GM23338 (cell line): ENCODE results near the gene MCM7. TPM values are rescaled to one million over a fixed set of nuclear protein-coding genes. Genes with fewer than 3 reads are reported as not detected.
A peak's percentile ranks its signal among the peaks of the same experiment; 100 is the strongest.

ENCODE experiments used
- ATAC-seq: fragments of 200-7000 bp; cut with Tn5 transposase; 3 replicates; pipeline ENCODE4 v1.9.1; 2020
- DNase-seq: peaks from one replicate; pipeline ENCODE4 v3.0.0-alpha.2; 2015; ENCODE audit warnings: low spot score
- H2AFZ ChIP-seq: fragments of 200-600 bp; sonication (generic); 2 replicates; pipeline ENCODE4 v1.8.0; 2016; ENCODE audit warnings: antibody characterized with exemption, mild to moderate bottlenecking, moderate library complexity
- H3F3A ChIP-seq: fragments of 200-600 bp; sonication (generic); replicated peaks from 2 replicates; pipeline ENCODE4 v1.8.0; 2017; ENCODE audit warnings: antibody characterized with exemption, mixed run types, low read depth
- H3K27ac ChIP-seq: fragments of 200-600 bp; sonication (generic); 2 replicates; pipeline ENCODE4 v1.6.1; 2016; ENCODE audit warnings: low read depth
- H3K27me3 ChIP-seq: fragments of 200-600 bp; sonication (generic); 2 replicates; pipeline ENCODE4 v1.8.0; 2016; ENCODE audit warnings: mild to moderate bottlenecking, mixed run types, moderate library complexity; ENCODE audit not compliant: insufficient read depth
- H3K36me3 ChIP-seq: fragments of 200-600 bp; sonication (generic); 2 replicates; pipeline ENCODE4 v1.8.0; 2016; ENCODE audit warnings: mild to moderate bottlenecking; ENCODE audit not compliant: insufficient read depth
- H3K4me1 ChIP-seq: fragments of 200-600 bp; sonication (generic); 2 replicates; pipeline ENCODE4 v1.8.0; 2016; ENCODE audit warnings: mild to moderate bottlenecking, moderate library complexity; ENCODE audit not compliant: insufficient read depth
- H3K4me2 ChIP-seq: fragments of 200-600 bp; sonication (generic); 2 replicates; pipeline ENCODE4 v1.7.1; 2017; ENCODE audit warnings: mixed run types
- H3K4me3 ChIP-seq: fragments of 200-600 bp; sonication (generic); 2 replicates; pipeline ENCODE4 v1.6.1; 2016; ENCODE audit warnings: mixed run types
- H3K79me2 ChIP-seq: fragments of 200-600 bp; sonication (generic); replicated peaks from 2 replicates; pipeline ENCODE4 v1.8.0; 2017; ENCODE audit warnings: mild to moderate bottlenecking; ENCODE audit not compliant: insufficient read depth
- H3K9me2 ChIP-seq: fragments of 200-600 bp; sonication (generic); 2 replicates; pipeline ENCODE4 v1.8.0; 2017; ENCODE audit not compliant: insufficient read depth
- H4K20me1 ChIP-seq: fragments of 200-600 bp; sonication (generic); replicated peaks from 2 replicates; pipeline ENCODE4 v1.8.0; 2017; ENCODE audit warnings: mild to moderate bottlenecking; ENCODE audit not compliant: insufficient read depth
- H3K27ac Mint-ChIP-seq: 2 replicates; pipeline ENCODE4 v1.8.0; 2020; ENCODE audit warnings: inconsistent platforms, mild to moderate bottlenecking, moderate library complexity, mixed read lengths
- H3K27me3 Mint-ChIP-seq: 3 replicates; pipeline ENCODE4 v1.8.0; 2022; ENCODE audit warnings: low read depth, mild to moderate bottlenecking, moderate library complexity, mixed read lengths, inconsistent platforms; ENCODE audit not compliant: insufficient read depth, poor library complexity
- H3K36me3 Mint-ChIP-seq: 3 replicates; pipeline ENCODE4 v1.8.0; 2021; ENCODE audit warnings: low read depth, mild to moderate bottlenecking, inconsistent platforms, moderate library complexity, mixed read lengths
- H3K4me1 Mint-ChIP-seq: 3 replicates; pipeline ENCODE4 v1.8.0; 2020; ENCODE audit warnings: mild to moderate bottlenecking, inconsistent platforms, mixed read lengths
- H3K4me3 Mint-ChIP-seq: 3 replicates; pipeline ENCODE4 v1.8.0; 2021; ENCODE audit warnings: moderate library complexity, mild to moderate bottlenecking, inconsistent platforms, mixed read lengths
- H3K9me3 Mint-ChIP-seq: 3 replicates; pipeline ENCODE4 v1.8.0; 2020; ENCODE audit warnings: moderate library complexity, mild to moderate bottlenecking, inconsistent platforms, mixed read lengths
- CREB1 ChIP-seq: fragments of 250-450 bp; sonication (Bioruptor Pico); IDR thresholded peaks from 2 replicates; pipeline ENCODE4 v1.5.0; 2020; ENCODE audit warnings: low read depth, mild to moderate bottlenecking, moderate library complexity
- CTCF ChIP-seq, 2 experiments: fragments of 200-600 bp in 1 of 2; sonication (generic) in 1 of 2; conservative IDR thresholded peaks; 2 replicates each; pipeline versions ENCODE4 v1.5.1 to v1.6.1; 2016 to 2017; ENCODE audit warnings: antibody characterized with exemption in 2 of 2, low read depth in 2 of 2, mild to moderate bottlenecking in 2 of 2, moderate library complexity in 1 of 2
- POLR2AphosphoS5 ChIP-seq: IDR thresholded peaks from 2 replicates; pipeline ENCODE4 v1.6.1; 2016; ENCODE audit warnings: antibody characterized with exemption, low read depth
- ZNF331 ChIP-seq: fragments of 250-450 bp; sonication (Bioruptor Pico); IDR thresholded peaks from 2 replicates; pipeline ENCODE4 v1.5.0; 2020; ENCODE audit warnings: low read depth, mild to moderate bottlenecking, moderate library complexity
- ZNF462 ChIP-seq: fragments of 250-450 bp; sonication (Bioruptor Pico); IDR thresholded peaks from 2 replicates; pipeline ENCODE4 v1.5.0; 2020; ENCODE audit warnings: mild to moderate bottlenecking, moderate library complexity
- polyA plus RNA-seq: library from polyadenylated mRNA; unstranded; fragments of >200 nt; fragmentation: Nextera tagmentation; extraction: Ambion mirVana; gene quantifications from 2 replicates; pipeline ENCODE4 v1.2.1, GENCODE V29; 2016
- total RNA-seq: library from RNA; depleted of rRNA; stranded (reverse); fragments of >200 nt; shearing (Covaris generic); gene quantifications from 2 replicates; pipeline ENCODE4 v1.2.3, GENCODE V29; 2014

The MCM7 gene
- total and polyA plus RNA-seq, 2 experiments from 2014 or later: 140 to 285 TPM

GRCh38 chr7:100071018-100071723 lies 30.0 kb downstream of the MCM7 start:
- Histone ChIP-seq H3K36me3 (peaks cover 72% of the 10 kb centered on the region), H2AFZ (no peak overlapping the region), H3K9me2 (no peaks in the 10 kb centered on the region), H3F3A (peaks cover 55% of the 10 kb centered on the region), H4K20me1 (peaks cover 6% of the 10 kb centered on the region), H3K27me3 (0 out of 2 replicates have a peak, but pooled peaks cover 5% of the 10 kb centered on the region), H3K4me2 (no peak overlapping the region), H3K4me3 (peak overlapping the region; percentile 34; the same call in 1 of the 2 replicates), H3K27ac (no peak overlapping the region), H3K4me1 (no peaks in the 10 kb centered on the region), H3K79me2 (peaks cover 20% of the 10 kb centered on the region)
- no peak for DNase-seq
- Mint-ChIP-seq H3K9me3 (peaks cover 79% of the 10 kb centered on the region), H3K36me3 (peaks cover 96% of the 10 kb centered on the region), H3K4me3 (no peak overlapping the region), H3K4me1 (no peaks in the 10 kb centered on the region), H3K27ac (no peak overlapping the region), H3K27me3 (peaks cover 26% of the 10 kb centered on the region)
- ATAC-seq: no peak
- TF ChIP-seq ZNF462 (CRISPR knock-in tag) (no peak), POLR2AphosphoS5 (no peak), CTCF (conservative IDR thresholded peaks at IDR 0.05; ENCODE audit: low read depth in 2 of 2) (no peak), ZNF331 (no peak), CREB1 (CRISPR knock-in tag) (no peak)
